ENCODE data around the gene SUSD6.
"Not testable (repeated sequence)": the region's sequence is repeated elsewhere in the genome, so short reads cannot be mapped to it uniquely, and the experiment has no call there.

SUSD6 gene

DNA sequence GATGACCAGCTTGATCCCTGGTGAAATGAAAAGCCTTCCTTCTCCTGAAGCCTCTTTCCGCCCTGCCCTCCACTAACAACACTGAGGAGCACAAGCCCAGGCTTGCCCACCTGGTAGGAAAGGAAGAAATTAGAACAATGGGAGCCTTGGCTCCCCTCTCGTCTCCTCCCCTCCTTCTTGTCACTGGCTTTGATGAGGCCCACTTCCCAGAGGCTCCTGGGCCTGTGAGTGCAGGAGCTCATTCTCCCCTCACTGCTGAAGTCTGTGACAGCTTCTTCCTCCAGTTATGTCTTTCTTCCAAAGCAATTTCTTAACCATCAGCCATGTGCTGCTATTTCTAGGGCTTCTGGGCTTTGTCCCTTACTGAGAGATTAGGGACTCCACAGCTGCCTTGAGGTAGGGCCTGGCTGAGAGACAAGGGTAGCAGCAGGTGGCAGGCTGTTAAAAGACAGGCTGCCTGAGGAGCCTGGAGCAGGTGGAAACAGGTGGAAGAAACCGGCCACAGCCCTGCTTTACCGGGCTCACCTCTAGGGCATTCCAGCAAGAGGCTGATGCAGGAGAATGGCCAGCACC is 101.9 kb downstream of the SUSD6 start:
- no peak for DNase-seq (ENCODE audit: low spot score)

DNA sequence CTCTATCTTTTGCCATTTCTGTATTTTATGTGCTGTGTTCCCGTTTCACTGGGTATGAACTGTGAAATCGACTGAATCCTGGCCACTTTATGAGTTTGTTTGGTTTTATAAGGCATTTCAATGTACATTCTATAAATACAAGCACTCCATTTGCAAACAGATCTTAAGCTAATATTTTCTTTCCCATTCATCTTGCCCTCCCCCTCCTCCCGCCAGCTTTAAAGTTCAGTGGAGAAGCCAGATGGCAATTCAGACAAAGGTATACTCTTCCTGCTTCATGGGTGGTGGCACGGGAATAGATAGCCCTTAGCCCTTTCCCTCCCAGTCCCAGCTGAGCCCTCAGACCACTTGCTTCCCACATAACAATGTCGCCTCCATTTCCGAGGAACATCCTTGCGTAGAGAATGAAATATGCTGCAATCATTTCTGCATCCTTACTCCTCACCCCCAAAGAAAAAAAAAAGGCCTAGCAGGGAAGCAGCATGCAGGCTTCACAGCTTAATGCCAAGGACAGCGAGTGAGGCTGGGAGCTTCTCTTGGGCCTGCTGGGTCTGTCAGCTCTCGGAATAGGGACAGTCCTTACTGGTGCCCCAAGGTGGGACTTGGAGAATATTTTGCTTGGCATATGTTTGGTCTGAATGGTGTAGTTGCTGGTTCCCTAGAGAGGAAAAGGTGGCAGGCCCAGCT is 102.7 kb downstream of the SUSD6 start:
- no peak for DNase-seq (ENCODE audit: low spot score)

DNA sequence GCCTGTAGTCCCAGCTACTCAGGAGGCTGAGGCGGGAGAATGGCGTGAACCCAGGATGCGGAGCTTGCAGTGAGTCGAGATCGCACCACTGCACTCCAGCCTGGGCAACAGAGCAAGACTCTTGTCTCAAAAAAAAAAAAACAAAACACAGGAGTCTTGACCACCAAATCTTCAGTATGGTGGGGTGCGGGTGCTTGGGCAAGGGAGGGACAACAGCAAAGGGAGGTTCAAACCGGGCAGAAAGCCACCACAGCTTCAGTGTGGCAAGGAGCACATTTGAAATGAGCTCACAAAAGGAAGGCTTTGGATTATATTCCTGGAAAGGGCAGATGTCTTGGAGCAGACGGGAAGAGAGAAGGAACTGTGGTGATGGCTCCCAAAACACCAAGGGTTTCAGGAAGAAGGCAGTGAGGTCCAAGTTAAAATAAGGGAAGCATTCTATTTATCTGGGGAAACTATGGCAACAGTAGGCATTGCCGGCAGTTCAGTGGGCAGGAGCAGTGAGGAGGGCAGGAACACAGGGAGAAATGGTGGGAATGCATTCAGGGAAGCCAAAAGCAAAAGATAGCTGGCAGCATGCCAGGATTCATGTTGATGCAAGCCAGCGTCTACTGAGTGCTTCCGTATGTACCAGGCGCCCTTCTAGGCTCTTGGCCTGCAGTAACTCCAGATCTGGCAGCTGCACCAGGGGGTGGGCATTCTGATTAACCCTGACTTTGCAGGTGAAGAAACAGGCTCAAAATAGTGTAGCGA is 104.5 kb downstream of the SUSD6 start:
- peak; percentile 79 for DNase-seq (ENCODE audit: low spot score)

DNA sequence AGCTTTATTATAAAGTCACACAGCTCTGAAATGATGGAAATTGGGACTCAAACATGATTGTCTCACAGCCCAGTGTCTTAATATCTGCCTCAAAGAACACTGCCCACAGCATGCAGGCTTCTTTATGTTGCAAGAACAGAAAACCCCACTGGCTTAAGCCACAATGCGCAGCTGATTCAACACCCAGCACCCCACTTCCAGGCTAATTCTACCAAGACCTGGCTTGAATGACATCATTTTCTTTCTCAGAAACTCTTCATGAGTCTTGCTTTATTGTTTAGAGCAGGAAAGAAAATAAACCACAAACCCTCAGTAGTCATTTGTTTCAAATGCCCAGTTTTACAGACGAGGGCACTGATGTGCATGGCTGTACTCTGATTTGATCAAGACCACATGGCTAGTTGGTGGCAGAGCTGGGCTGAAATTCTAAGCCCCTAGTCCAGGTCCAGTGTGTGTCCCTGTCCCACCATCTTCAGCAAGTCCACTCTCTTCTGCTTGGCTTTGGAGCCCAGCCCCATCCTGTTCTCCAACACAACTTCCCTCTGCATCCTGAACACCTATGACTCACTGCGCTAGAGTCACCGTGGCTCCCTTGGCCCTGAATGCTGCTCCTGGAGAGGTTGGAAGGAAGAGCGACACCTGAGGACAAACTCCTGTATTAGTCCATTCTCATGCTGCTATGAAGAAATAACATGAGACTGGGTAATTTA is 105.2 kb downstream of the SUSD6 start:
- peak; percentile 85 for DNase-seq (ENCODE audit: low spot score)

DNA sequence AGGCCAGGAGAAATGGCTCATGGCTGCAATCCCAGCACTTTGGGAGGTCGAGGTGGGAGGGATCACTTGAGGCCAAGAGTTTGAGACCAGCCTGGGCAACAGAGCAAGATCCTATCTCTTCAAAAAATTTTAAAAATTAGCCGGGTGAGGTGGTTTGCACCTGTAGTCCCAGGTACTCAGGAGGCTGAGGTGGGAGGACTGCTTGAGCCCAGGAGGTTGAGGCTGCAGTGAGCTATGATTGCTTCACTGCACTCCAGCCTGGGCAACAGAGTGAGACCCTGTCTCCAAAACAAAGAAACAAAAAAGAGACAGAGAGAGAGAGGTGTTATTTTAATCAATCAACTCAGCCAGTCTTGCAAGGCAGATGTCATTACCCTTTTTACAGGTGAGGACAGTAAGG is 107.2 kb downstream of the SUSD6 start:
- DNase-seq (ENCODE audit: low spot score) = not testable (repeated sequence)

DNA sequence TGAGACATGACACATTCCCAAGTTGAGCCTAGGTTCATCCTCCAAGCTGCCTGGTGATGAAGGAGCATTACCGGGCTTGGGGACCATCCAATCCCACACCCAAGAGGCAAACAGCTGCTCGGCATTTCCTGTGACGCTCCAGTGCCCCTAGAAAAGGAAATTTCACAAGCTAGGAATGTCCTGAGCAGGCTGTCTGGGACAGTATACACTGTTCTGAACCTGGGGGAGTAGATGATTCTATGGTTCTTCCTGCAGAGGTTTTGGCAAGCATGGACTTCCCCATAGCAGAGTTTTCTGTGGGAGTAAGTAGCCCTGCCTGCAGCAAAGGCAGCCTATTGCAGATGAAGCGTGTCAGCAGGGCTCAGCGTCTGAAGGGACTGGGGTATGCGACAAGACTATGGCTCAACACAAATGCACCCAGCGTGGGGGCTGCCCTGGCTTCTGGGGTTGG is 108.1 kb downstream of the SUSD6 start:
- peak; percentile 95 for DNase-seq (ENCODE audit: low spot score)

DNA sequence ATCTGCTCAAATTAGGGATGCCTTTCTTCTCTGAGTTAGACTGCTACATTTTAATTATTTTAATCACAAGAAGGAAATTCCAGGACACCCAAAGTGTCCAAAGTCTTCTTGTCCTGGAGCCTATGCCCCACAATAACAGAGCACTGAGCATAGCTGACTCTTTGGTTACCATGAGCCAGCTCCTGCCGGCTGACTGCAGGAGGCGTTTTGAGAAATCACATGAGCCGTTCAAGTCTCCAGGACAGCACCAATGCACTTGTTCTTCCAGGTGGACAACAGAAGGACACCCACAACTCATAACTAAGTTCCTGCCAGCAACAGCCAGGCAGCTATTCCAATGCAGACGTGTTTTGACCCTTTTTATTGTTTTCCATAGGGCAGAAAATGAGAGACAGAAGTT is 109.5 kb downstream of the SUSD6 start:
- DNase-seq (ENCODE audit: low spot score) = peak; percentile 25

DNA sequence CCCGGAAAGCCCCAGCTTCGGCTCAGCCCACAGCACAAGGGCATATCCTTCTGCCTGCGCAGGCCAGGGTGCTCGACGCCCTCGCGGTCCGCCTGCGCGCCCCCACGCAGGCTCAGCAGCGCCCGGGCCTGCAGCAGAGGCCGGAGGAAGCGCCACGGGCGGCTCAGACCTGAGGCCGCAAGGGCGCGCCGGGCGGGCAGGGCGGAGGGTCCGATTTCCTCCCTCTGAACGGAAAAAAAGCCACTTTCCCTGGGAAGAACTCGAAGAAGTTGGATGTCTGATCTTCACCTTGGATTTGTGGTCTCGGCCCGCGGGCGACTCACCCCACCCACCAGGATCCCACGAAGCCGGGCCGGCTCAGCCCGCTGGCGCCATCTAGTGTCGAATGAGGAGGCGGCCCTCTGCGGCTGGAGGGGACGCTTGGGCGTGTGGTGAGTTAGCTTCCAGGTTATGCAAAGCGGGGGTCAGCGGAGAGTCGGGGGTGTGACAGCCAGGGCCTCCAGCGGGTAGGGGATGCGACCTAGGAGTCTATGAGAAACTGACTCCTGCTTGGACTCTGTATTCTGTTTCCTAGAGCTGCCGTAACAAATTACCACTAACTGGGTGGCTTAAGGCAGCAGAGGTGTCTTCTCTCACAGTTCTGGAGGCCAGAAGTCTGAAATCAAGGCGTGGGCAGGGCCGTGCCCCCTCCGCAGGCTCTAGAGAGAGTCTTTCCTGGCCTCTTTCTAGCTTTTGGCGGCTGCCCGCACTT is 115.5 kb downstream of the SUSD6 start:
- peak; percentile 74 for DNase-seq (ENCODE audit: low spot score)

DNA sequence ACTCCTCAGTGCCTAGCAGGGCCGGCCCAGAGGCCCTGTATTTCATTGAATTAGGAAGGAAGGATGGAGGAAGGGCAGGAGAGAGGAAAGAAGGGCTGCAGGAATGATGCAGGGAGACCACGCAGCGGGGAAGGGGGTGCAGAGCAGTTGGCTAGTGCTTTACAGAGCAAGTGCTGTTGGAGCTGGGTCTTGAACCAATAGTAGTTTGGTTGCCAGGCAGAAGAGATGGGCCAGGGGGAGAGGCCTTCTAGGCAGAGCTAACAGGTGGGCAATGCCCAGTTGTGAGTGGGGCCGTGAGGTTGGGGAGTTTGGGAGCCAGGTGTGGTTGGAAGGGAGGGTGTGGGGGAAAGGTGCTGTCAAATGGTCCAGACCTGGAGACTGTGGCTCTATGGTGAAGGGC is 116.5 kb downstream of the SUSD6 start:
- DNase-seq (ENCODE audit: low spot score) = no peak

DNA sequence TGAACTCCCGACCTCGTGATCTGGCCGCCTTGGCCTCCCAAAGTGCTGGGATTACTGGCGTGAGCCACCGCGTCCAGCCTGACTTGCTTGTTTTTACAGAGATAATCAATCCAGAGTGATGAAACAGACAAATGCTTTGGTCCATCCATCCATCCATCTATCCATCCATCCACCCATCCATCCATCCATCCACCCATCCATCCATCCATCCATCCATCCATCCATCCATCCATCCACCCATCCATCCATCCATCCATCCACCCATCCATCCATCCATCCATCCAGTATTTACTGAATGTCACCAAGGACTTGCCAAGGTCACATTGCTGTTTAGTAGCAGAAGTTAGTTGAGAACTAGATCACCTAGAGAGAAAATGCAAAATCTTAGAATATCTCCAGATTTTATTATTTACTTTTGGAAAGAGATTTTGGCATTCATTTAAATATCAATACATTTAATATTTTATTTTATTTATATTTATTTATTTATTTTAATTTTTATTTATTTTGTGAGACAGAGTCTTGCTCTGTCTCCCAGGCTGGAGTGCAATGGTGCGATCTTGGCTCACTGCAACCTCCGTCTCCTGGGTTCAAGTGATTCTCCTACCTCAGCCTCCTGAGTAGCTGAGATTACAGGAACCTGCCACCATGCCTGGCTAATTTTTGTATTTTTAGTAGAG is 120.7 kb downstream of the SUSD6 start:
- DNase-seq (ENCODE audit: low spot score) = not testable (repeated sequence)

DNA sequence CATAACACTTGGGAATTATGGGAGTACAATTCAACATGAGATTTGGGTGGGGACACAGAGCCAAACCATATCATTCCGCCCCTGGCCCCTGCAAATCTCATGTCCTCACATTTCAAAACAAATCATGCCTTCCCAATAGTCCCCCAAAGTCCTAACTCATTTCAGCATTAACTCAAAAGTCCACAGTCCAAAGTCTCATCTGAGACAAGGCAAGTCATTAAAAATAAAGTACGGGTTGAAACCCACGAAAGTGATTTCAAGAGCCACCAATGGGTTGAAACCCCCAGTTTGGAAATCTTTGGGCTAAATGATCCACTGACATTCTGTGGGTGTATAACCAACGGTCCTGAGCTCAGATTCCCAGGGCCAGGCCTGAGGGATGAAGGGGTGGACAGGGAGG is 125.0 kb downstream of the SUSD6 start:
- not testable (repeated sequence) for DNase-seq (ENCODE audit: low spot score)

DNA sequence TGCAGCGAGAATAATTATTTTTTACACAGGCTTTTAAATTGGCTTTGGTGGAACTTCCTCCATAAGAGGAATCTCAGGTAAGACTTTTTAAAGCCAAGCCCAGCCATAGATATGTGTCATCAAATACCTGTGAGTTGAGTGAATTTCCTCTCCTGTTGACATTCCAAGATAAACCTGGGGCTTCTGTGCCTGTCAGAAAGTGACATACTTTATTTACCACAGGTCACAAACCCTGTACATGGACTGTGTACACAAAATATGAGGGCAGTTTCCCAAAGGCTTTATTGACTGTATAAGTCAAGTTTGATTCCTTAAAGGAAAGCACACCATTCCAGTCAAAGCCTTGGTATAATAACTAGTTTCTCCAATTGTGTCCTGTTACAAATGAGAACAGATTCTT is 129.7 kb downstream of the SUSD6 start:
- peak; percentile 83 for DNase-seq (ENCODE audit: low spot score)

DNA sequence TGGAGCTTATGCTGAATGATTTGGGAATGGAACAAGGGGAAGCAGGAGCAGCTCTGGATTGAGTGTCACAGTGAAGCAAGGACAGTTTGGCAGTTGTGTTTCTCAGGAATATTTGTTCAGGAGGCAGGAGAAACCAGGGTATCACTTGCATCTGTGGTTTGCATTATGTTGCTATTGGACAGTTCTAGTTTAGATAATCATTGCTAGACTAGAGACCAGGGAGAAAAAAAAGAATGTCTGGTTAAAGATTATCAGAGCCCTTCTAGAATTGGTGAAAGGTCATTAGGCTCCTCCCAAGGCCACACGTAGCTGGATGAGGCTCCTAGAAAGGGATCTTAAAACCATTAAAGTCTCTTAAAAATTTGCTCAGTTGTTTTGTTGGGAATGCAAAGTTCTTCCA is 138.6 kb downstream of the SUSD6 start:
- DNase-seq (ENCODE audit: low spot score) = peak; percentile 78

DNA sequence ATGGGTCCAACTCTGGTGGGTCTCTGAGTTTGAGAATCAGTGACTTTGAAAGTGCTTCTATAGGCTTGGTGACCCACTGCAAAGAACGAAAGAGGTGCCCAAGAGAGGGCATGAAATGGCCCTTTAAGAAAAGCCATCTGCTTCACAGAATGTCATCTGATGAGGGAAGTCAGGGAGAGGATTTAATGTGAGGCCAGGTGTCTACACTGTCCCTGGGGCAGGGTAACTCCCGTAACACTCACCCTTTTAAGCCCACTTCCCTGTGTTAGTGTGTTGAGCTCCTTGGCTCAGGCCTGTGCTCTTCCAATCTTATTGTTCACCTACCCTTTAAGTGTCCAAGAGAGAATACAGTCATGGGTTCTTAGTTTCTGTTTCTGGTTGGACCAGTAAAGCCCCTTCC is 139.1 kb downstream of the SUSD6 start:
- DNase-seq (ENCODE audit: low spot score) = no peak

DNA sequence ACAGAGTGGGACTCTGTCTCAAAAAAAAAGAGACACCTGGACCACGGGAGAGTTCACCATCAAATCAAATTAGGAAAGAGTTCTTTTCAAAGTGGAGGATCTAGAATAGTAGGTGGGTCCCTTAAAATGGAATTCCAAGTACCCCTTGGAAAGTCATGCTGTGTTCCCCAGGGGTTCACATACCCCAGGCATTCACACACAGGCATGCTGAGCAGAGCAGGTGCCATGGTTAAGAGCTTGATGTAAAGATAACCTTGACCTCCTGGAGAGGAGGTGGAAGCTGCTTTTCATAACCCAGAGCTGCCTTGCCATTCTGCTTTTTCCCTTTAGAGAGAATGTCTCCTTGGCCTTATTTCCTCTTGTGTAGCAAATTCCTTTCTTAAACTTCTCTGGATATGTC is 141.4 kb downstream of the SUSD6 start:
- DNase-seq (ENCODE audit: low spot score) = no peak

DNA sequence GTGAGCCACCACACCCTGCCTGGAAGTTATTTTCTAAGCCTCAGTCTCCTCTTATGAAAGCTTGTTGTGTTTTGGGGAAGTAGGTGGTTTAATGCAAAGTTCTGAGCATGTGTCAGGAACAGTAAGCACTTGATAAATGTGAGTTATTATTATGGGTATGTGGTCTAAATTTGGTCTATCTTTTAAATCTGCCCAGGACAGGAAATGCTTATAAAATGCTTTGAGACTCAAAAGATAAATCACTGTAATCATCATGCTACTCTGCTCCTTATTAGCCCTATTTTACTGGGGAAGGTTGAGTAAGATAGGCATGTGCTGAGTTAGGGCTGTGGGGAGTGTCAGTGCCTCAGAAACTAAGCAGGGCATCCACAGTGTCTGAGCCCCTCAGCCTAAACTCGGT is 142.5 kb downstream of the SUSD6 start:
- no peak for DNase-seq (ENCODE audit: low spot score)

DNA sequence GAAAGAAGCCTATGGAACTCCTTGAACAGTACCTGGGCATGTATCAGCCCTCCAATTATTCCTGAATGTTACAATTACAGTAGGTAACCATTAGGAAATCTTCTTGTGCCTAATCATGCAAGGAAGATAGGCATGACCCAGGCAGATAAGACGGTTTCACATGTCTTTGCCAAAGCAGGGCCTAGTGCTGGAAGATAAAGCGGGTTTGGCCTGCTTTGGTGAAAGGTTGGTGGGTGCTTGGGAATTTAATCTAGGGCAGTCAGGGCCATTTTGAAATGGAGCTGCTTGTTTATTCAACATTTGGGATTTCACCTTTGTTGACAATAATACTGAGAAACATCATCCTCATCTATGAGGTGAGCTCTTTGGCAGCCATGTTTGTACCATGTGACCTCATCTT is 143.1 kb downstream of the SUSD6 start:
- DNase-seq (ENCODE audit: low spot score) = no peak

DNA sequence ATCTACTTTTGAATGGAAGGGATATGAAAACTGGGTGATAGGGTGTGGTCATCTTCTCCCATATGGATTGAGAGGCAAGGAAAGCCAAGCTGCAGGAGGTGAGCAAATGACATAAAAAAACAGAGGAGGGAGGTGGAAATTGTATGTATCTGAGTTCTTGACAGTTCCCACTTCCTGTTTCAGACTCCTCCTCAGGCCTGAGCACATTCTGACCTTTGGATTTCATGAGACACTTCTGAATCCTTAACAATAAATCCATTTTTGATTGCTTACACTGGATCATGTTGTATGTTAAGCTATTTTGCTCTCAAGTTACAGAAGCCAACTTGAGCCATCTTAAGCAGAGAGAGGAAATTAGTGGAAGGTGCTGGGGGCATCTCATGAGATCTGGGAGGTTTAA is 143.9 kb downstream of the SUSD6 start:
- no peak for DNase-seq (ENCODE audit: low spot score)

DNA sequence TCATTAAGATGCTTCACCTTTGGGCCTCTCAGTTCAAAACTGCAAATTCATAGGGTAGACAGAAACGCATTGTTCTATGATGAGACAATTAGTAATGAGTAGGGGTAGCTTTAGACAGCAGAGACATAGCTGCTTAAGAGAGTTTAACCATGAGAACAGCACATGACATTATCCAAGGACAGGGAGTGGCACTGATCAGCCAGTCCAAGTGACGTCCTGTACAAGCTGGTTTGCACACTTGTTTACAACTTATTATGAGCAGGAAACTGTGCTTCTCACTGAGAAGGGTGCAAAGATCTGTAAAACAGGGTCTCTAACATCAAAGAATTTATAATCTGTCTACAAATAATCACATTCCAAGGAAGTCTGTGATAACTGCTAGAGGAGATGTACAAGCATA is 144.4 kb downstream of the SUSD6 start:
- DNase-seq (ENCODE audit: low spot score) = no peak

DNA sequence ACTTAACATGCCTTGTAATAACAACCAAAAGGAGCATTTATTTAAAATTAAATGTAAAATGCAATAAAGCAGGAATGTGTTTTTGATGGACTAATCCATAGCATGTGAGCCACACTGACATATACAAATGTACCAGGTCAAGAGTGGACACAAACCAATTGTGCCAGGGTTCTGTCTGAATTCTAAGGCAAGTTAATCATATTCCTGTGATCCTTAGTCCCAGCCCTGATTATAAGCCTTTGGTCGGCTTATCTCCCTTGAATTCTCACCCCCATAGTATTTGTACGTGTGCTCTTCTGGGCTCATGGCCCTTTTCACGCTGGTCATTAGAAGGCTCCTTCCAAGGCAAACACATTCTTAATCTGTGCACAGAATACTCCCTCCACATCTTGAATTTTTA is 144.9 kb downstream of the SUSD6 start:
- DNase-seq (ENCODE audit: low spot score) = no peak

DNA sequence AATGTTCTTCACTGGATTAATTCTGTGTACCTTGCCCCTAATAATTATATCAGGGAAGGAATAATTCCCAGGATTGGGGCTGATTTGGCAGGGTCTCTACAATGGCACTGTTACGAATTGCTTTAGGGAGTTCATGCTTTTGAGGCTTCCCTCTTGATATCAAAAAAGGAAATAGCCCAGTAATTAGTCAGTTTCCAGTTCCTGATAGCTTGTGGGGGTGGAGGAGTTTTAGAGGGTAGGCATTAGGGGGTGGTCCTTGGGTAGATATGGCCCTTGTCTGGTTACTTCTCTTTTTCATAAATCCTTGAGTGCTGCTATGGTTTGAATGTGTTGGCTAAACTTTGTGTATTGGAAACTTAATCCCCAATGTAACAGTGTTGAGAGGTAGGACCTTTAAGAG is 149.4 kb downstream of the SUSD6 start:
- no peak for DNase-seq (ENCODE audit: low spot score)

All from kidney tubule cell (primary cell).